PC-3 (cell line): ENCODE data around the gene FBXL15.

Experiments used
- EZH2phosphoT487 ChIP-seq: fragments of 300-600 bp; sonication (generic); IDR thresholded peaks from 2 replicates; pipeline ENCODE4 v1.6.1; 2018; ENCODE audit warnings: mild to moderate bottlenecking, antibody characterized with exemption, low read length, borderline replicate concordance
- TF ChIP-seq, protein P1 (sequence below): fragments of 300-600 bp; sonication (generic); conservative IDR thresholded peaks from 2 replicates; pipeline ENCODE4 v1.5.1; 2017; ENCODE audit warnings: antibody characterized with exemption, low read depth, mild to moderate bottlenecking, low read length

DNA sequence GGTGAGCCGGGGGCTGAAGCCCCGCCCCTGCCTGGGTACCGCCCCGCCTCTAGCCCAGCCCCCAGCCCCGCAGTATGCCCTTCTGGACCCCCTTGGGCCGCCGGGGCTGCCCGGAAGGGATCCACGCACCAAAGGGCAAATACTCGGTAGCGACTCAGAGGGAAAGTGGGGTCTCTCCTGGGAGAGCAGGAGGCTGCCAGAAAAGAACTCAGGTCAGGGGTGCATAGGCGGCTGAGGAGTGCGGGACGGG, 796 bp downstream of the FBXL15 start:
- TF ChIP-seq, protein P1, sequence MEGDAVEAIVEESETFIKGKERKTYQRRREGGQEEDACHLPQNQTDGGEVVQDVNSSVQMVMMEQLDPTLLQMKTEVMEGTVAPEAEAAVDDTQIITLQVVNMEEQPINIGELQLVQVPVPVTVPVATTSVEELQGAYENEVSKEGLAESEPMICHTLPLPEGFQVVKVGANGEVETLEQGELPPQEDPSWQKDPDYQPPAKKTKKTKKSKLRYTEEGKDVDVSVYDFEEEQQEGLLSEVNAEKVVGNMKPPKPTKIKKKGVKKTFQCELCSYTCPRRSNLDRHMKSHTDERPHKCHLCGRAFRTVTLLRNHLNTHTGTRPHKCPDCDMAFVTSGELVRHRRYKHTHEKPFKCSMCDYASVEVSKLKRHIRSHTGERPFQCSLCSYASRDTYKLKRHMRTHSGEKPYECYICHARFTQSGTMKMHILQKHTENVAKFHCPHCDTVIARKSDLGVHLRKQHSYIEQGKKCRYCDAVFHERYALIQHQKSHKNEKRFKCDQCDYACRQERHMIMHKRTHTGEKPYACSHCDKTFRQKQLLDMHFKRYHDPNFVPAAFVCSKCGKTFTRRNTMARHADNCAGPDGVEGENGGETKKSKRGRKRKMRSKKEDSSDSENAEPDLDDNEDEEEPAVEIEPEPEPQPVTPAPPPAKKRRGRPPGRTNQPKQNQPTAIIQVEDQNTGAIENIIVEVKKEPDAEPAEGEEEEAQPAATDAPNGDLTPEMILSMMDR, result no peak
- no peak for TF ChIP-seq EZH2phosphoT487
